HepG2 (cell line): ENCODE measurements around the gene RDH16. TPM values are rescaled to one million over a fixed set of nuclear protein-coding genes. Genes with fewer than 3 reads are reported as not detected.

Source experiments
- CAMTA2 ChIP-seq: sonication (generic); formaldehyde crosslinking; IDR thresholded peaks from 2 replicates; pipeline ENCODE4 v1.4.0; 2020; ENCODE audit warnings: mild to moderate bottlenecking, missing genetic modification reagents, borderline replicate concordance
- HNF4G ChIP-seq, 2 experiments: sonication (generic) in 1 of 2; formaldehyde crosslinking in 1 of 2; IDR thresholded peaks; 2 replicates each; pipeline versions ENCODE4 v1.4.0 to v1.6.1; 2011 to 2020; ENCODE audit warnings: borderline replicate concordance in 2 of 2, low read depth in 2 of 2, mild to moderate bottlenecking in 2 of 2, low read length in 1 of 2, missing genetic modification reagents in 1 of 2, moderate library complexity in 1 of 2
- MEIS2 ChIP-seq: sonication (generic); formaldehyde crosslinking; IDR thresholded peaks from 2 replicates; pipeline ENCODE4 v1.9.0; 2021; ENCODE audit warnings: mild to moderate bottlenecking, missing genetic modification reagents
- SOX13 ChIP-seq, 3 experiments: fragments of 450-650 bp in 1 of 3; sonication (generic) in 1 of 3; formaldehyde crosslinking in 1 of 3; IDR thresholded peaks in 2 of 3; conservative IDR thresholded peaks in 1 of 3; 2 replicates each; pipeline versions ENCODE4 v1.5.0 to v1.6.1; 2016 to 2020; ENCODE audit warnings: antibody characterized with exemption in 1 of 3, mild to moderate bottlenecking in 1 of 3, missing compliant biosample characterization in 1 of 3, missing genetic modification reagents in 1 of 3, moderate library complexity in 1 of 3
- ZBTB20 ChIP-seq: sonication (generic); formaldehyde crosslinking; IDR thresholded peaks from 2 replicates; pipeline ENCODE4 v1.8.1; 2023; ENCODE audit warnings: missing genetic modification reagents, low read depth, mild to moderate bottlenecking, borderline replicate concordance
- ZNF260 ChIP-seq: sonication (generic); formaldehyde crosslinking; IDR thresholded peaks from 2 replicates; pipeline ENCODE4 v1.4.0; 2020; ENCODE audit warnings: missing genetic modification reagents, low read depth, mild to moderate bottlenecking, borderline replicate concordance
- ZNF292 ChIP-seq: sonication (generic); formaldehyde crosslinking; IDR thresholded peaks from 2 replicates; pipeline ENCODE4 v1.8.1; 2022; ENCODE audit warnings: mild to moderate bottlenecking, low read depth, missing genetic modification reagents, borderline replicate concordance
- ZNF501 ChIP-seq: sonication (generic); formaldehyde crosslinking; IDR thresholded peaks from 2 replicates; pipeline ENCODE4 v1.5.1; 2020; ENCODE audit warnings: mild to moderate bottlenecking, moderate library complexity, missing genetic modification reagents
- ZNF556 ChIP-seq: sonication (generic); formaldehyde crosslinking; IDR thresholded peaks from 2 replicates; pipeline ENCODE4 v1.4.0; 2020; ENCODE audit warnings: mild to moderate bottlenecking, missing genetic modification reagents, borderline replicate concordance
- ZNF615 ChIP-seq: sonication (generic); formaldehyde crosslinking; IDR thresholded peaks from 2 replicates; pipeline ENCODE4 v1.5.0; 2020; ENCODE audit warnings: mild to moderate bottlenecking, missing genetic modification reagents, borderline replicate concordance
- ZNF839 ChIP-seq: sonication (generic); formaldehyde crosslinking; IDR thresholded peaks from 2 replicates; pipeline ENCODE4 v1.4.0; 2020; ENCODE audit warnings: missing genetic modification reagents, mild to moderate bottlenecking, borderline replicate concordance
- polyA plus RNA-seq, 8 experiments: library from polyadenylated mRNA; depleted of rRNA in 3 of 8; stranded (reverse) in 7 of 8; unstranded in 1 of 8; fragments of >200 nt; fragmentation: Illumina TruSeq in 4 of 8; extraction: Trizol in 4 of 8; gene quantifications; 2 replicates each; pipeline versions ENCODE4 v1.2.1 to v1.2.3, GENCODE V29; 2011 to 2016; ENCODE audit warnings: low read depth in 4 of 8, missing spikeins in 1 of 8, mixed read lengths in 1 of 8; ENCODE audit not compliant: insufficient read depth in 1 of 8
- total RNA-seq, 5 experiments: library from RNA; depleted of rRNA; stranded (reverse); fragments of >200 nt; fragmentation: Illumina TruSeq; extraction: Trizol; gene quantifications; 2 replicates each; pipeline ENCODE4 v1.2.3, GENCODE V29; 2016; ENCODE audit warnings: low read depth in 1 of 5
- TF ChIP-seq, protein P1 (sequence below): sonication (generic); formaldehyde crosslinking; IDR thresholded peaks from 2 replicates; pipeline ENCODE4 v1.4.0; 2020; ENCODE audit warnings: mild to moderate bottlenecking, missing genetic modification reagents, borderline replicate concordance

The RDH16 gene
- total and polyA plus RNA-seq, 2 of the 13 experiments (the other 11 are each of a cell fraction or from before 2014, with no cell fraction given): 0.05 to 0.13 TPM

DNA sequence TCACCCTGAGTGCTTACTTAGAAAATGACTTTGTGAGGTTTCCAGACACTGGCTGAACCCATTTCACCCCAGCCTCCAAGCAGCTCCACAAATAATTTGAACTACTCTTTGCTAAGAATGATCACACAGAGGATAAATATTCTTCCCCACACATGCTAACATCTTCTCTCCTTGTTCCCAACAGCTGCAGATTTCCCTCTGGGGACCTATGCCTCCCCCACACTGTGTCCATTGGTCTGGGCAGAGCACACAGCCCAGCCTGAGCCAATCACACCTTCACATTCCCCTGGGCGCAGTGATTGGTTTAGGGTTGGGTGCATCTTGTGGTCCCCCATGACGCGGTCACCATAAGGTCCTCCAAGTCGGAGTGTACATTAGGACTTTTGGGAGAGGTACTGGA, 30.1 kb downstream of the RDH16 start (continued):
- TF ChIP-seq, protein P1, sequence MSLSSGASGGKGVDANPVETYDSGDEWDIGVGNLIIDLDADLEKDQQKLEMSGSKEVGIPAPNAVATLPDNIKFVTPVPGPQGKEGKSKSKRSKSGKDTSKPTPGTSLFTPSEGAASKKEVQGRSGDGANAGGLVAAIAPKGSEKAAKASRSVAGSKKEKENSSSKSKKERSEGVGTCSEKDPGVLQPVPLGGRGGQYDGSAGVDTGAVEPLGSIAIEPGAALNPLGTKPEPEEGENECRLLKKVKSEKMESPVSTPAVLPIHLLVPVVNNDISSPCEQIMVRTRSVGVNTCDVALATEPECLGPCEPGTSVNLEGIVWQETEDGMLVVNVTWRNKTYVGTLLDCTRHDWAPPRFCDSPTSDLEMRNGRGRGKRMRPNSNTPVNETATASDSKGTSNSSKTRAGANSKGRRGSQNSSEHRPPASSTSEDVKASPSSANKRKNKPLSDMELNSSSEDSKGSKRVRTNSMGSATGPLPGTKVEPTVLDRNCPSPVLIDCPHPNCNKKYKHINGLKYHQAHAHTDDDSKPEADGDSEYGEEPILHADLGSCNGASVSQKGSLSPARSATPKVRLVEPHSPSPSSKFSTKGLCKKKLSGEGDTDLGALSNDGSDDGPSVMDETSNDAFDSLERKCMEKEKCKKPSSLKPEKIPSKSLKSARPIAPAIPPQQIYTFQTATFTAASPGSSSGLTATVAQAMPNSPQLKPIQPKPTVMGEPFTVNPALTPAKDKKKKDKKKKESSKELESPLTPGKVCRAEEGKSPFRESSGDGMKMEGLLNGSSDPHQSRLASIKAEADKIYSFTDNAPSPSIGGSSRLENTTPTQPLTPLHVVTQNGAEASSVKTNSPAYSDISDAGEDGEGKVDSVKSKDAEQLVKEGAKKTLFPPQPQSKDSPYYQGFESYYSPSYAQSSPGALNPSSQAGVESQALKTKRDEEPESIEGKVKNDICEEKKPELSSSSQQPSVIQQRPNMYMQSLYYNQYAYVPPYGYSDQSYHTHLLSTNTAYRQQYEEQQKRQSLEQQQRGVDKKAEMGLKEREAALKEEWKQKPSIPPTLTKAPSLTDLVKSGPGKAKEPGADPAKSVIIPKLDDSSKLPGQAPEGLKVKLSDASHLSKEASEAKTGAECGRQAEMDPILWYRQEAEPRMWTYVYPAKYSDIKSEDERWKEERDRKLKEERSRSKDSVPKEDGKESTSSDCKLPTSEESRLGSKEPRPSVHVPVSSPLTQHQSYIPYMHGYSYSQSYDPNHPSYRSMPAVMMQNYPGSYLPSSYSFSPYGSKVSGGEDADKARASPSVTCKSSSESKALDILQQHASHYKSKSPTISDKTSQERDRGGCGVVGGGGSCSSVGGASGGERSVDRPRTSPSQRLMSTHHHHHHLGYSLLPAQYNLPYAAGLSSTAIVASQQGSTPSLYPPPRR (CRISPR knock-in tag): no peak
- no peak for TF ChIP-seq MEIS2 (CRISPR knock-in tag)
- no peak for TF ChIP-seq ZNF292
- no peak for TF ChIP-seq ZNF501
- TF ChIP-seq ZNF839 (CRISPR knock-in tag): no peak
- no peak for TF ChIP-seq ZNF260
- TF ChIP-seq CAMTA2 (CRISPR knock-in tag): no peak
- TF ChIP-seq SOX13 (IDR thresholded peaks at IDR 0.05): no peak
- TF ChIP-seq SOX13 (CRISPR knock-in tag; conservative IDR thresholded peaks at IDR 0.05 in 1 of 2, IDR thresholded peaks at IDR 0.05 in 1 of 2): no peak
- TF ChIP-seq ZNF615 (CRISPR knock-in tag): no peak
- TF ChIP-seq ZBTB20: no peak
- no peak for TF ChIP-seq HNF4G (IDR thresholded peaks at IDR 0.05; ENCODE audit: borderline replicate concordance, low read depth, low read length)
- TF ChIP-seq HNF4G (CRISPR knock-in tag; IDR thresholded peaks at IDR 0.05; ENCODE audit: borderline replicate concordance, low read depth): no peak
- TF ChIP-seq ZNF556 (CRISPR knock-in tag): no peak
